ENCODE data around the gene FOXN4.

FOXN4 gene

GRCh38 chr12:109250523-109250922 lies 58.6 kb downstream of the FOXN4 start:
- Histone ChIP-seq H2BK12ac (ENCODE audit: low read length) (no peak overlapping the region), H3K27me3 (ENCODE audit: insufficient read depth, low read length) (no peaks in the 10 kb centered on the region), H3K79me2 (ENCODE audit: control insufficient read depth, insufficient read depth, low read length, poor library complexity) (no peaks in the 10 kb centered on the region), H2BK5ac (ENCODE audit: low read depth, low read length, poor library complexity) (no peak overlapping the region), H2AK5ac (ENCODE audit: low read length) (no peak overlapping the region), H4K8ac (ENCODE audit: low read depth, low read length) (no peak overlapping the region), H4K91ac (ENCODE audit: low read depth, low read length) (no peak overlapping the region), H3K27ac (ENCODE audit: low read depth, low read length) (no peak overlapping the region), H2BK120ac (ENCODE audit: insufficient read depth, low read length, poor library complexity) (no peak overlapping the region), H3K4me2 (ENCODE audit: low read length) (no peak overlapping the region), H3K4ac (ENCODE audit: low read depth, low read length) (no peak overlapping the region), H2AFZ (ENCODE audit: insufficient read depth, low read length, poor library complexity) (no peak overlapping the region), H3K9ac (ENCODE audit: low read length) (no peak overlapping the region), H3K14ac (ENCODE audit: low read length) (no peak overlapping the region), H3K79me1 (ENCODE audit: low read length) (no peaks in the 10 kb centered on the region), H3K36me3 (ENCODE audit: control insufficient read depth in 1 of 2, insufficient read depth in 2 of 2, low read length in 2 of 2) (no peaks in the 10 kb centered on the region), H3K4me1 (ENCODE audit: control insufficient read depth in 1 of 2, insufficient read depth in 2 of 2, low read length in 2 of 2) (no peaks in the 10 kb centered on the region), H3K9me3 (ENCODE audit: insufficient read depth, low read depth, low read length) (peaks cover 8% of the 10 kb centered on the region), H4K12ac (ENCODE audit: low read depth, low read length) (no peak overlapping the region), H3K23ac (ENCODE audit: low read length) (no peak overlapping the region), H3K4me3 (ENCODE audit: low read depth, low read length) (no peak overlapping the region), H3K18ac (ENCODE audit: low read length) (no peak overlapping the region)
- DNase-seq: no peak
- no CpG with 5 or more reads among the region's 1 CpG for WGBS (ENCODE audit: extremely low coverage, insufficient coverage, insufficient read length)

- no peak overlapping the region for H2BK120ac ChIP-seq (ENCODE audit: insufficient read depth, low read length, poor library complexity)
- H3K4me2 ChIP-seq (ENCODE audit: low read length): no peak overlapping the region
- H3K4me1 ChIP-seq (ENCODE audit: control insufficient read depth in 1 of 2, insufficient read depth in 2 of 2, low read length in 2 of 2): no peaks in the 10 kb centered on the region
- no peak for DNase-seq
- H3K9me3 ChIP-seq (ENCODE audit: insufficient read depth, low read depth, low read length): peaks cover 3% of the 10 kb centered on the region
- H4K91ac ChIP-seq (ENCODE audit: low read depth, low read length): no peak overlapping the region
- no peak overlapping the region for H2BK12ac ChIP-seq (ENCODE audit: low read length)
- H3K79me1 ChIP-seq (ENCODE audit: low read length): no peaks in the 10 kb centered on the region
- no peak overlapping the region for H2AFZ ChIP-seq (ENCODE audit: insufficient read depth, low read length, poor library complexity)
- H3K79me2 ChIP-seq (ENCODE audit: control insufficient read depth, insufficient read depth, low read length, poor library complexity): no peaks in the 10 kb centered on the region
- no peak overlapping the region for H2BK5ac ChIP-seq (ENCODE audit: low read depth, low read length, poor library complexity)
- H3K23ac ChIP-seq (ENCODE audit: low read length): no peak overlapping the region
- H2AK5ac ChIP-seq (ENCODE audit: low read length): no peak overlapping the region
- H3K4ac ChIP-seq (ENCODE audit: low read depth, low read length): no peak overlapping the region
- no peaks in the 10 kb centered on the region for H3K36me3 ChIP-seq (ENCODE audit: control insufficient read depth in 1 of 2, insufficient read depth in 2 of 2, low read length in 2 of 2)
- no peak overlapping the region for H4K8ac ChIP-seq (ENCODE audit: low read depth, low read length)
- no peak overlapping the region for H3K4me3 ChIP-seq (ENCODE audit: low read depth, low read length)
- no peak overlapping the region for H3K9ac ChIP-seq (ENCODE audit: low read length)
- no peak overlapping the region for H4K12ac ChIP-seq (ENCODE audit: low read depth, low read length)
- no peak overlapping the region for H3K14ac ChIP-seq (ENCODE audit: low read length)
- no peak overlapping the region for H3K18ac ChIP-seq (ENCODE audit: low read length)
- H3K27me3 ChIP-seq (ENCODE audit: insufficient read depth, low read length): no peaks in the 10 kb centered on the region
- H3K27ac ChIP-seq (ENCODE audit: low read depth, low read length): no peak overlapping the region
- WGBS (ENCODE audit: extremely low coverage, insufficient coverage, insufficient read length): no CpG with 5 or more reads among the region's 9 CpGs
Observed at GRCh38 chr12:109247831-109248654, 61.0 kb downstream of the FOXN4 start.

GRCh38 chr12:109246221-109246620 lies 62.9 kb downstream of the FOXN4 start:
- no peaks in the 10 kb centered on the region for H3K4me1 ChIP-seq (ENCODE audit: control insufficient read depth in 1 of 2, insufficient read depth in 2 of 2, low read length in 2 of 2)
- no peak overlapping the region for H3K27ac ChIP-seq (ENCODE audit: low read depth, low read length)
- no peaks in the 10 kb centered on the region for H3K9me3 ChIP-seq (ENCODE audit: insufficient read depth, low read depth, low read length)
- H2AK5ac ChIP-seq (ENCODE audit: low read length): no peak overlapping the region
- no peak overlapping the region for H2BK120ac ChIP-seq (ENCODE audit: insufficient read depth, low read length, poor library complexity)
- no peak overlapping the region for H3K9ac ChIP-seq (ENCODE audit: low read length)
- H3K23ac ChIP-seq (ENCODE audit: low read length): no peak overlapping the region
- H2BK5ac ChIP-seq (ENCODE audit: low read depth, low read length, poor library complexity): no peak overlapping the region
- H3K27me3 ChIP-seq (ENCODE audit: insufficient read depth, low read length): no peaks in the 10 kb centered on the region
- H4K91ac ChIP-seq (ENCODE audit: low read depth, low read length): no peak overlapping the region
- H3K4me3 ChIP-seq (ENCODE audit: low read depth, low read length): no peak overlapping the region
- H3K14ac ChIP-seq (ENCODE audit: low read length): no peak overlapping the region
- no peaks in the 10 kb centered on the region for H3K36me3 ChIP-seq (ENCODE audit: control insufficient read depth in 1 of 2, insufficient read depth in 2 of 2, low read length in 2 of 2)
- no peak for DNase-seq
- H4K8ac ChIP-seq (ENCODE audit: low read depth, low read length): no peak overlapping the region
- no peak overlapping the region for H3K18ac ChIP-seq (ENCODE audit: low read length)
- H3K4me2 ChIP-seq (ENCODE audit: low read length): no peak overlapping the region
- H4K12ac ChIP-seq (ENCODE audit: low read depth, low read length): no peak overlapping the region
- H3K4ac ChIP-seq (ENCODE audit: low read depth, low read length): no peak overlapping the region
- H2AFZ ChIP-seq (ENCODE audit: insufficient read depth, low read length, poor library complexity): no peak overlapping the region
- no peaks in the 10 kb centered on the region for H3K79me2 ChIP-seq (ENCODE audit: control insufficient read depth, insufficient read depth, low read length, poor library complexity)
- no peak overlapping the region for H2BK12ac ChIP-seq (ENCODE audit: low read length)
- no peaks in the 10 kb centered on the region for H3K79me1 ChIP-seq (ENCODE audit: low read length)
- WGBS (ENCODE audit: extremely low coverage, insufficient coverage, insufficient read length): no CpG with 5 or more reads among the region's 15 CpGs

- H3K79me2 ChIP-seq (ENCODE audit: control insufficient read depth, insufficient read depth, low read length, poor library complexity): no peaks in the 10 kb centered on the region
- no peak overlapping the region for H4K12ac ChIP-seq (ENCODE audit: low read depth, low read length)
- no peak overlapping the region for H3K14ac ChIP-seq (ENCODE audit: low read length)
- no peak overlapping the region for H2BK5ac ChIP-seq (ENCODE audit: low read depth, low read length, poor library complexity)
- no peak overlapping the region for H4K91ac ChIP-seq (ENCODE audit: low read depth, low read length)
- H3K18ac ChIP-seq (ENCODE audit: low read length): no peak overlapping the region
- no peak for DNase-seq
- WGBS (ENCODE audit: extremely low coverage, insufficient coverage, insufficient read length): no CpG with 5 or more reads among the region's 5 CpGs
- H4K8ac ChIP-seq (ENCODE audit: low read depth, low read length): no peak overlapping the region
- H2BK12ac ChIP-seq (ENCODE audit: low read length): no peak overlapping the region
- no peak overlapping the region for H3K27ac ChIP-seq (ENCODE audit: low read depth, low read length)
- H3K4ac ChIP-seq (ENCODE audit: low read depth, low read length): no peak overlapping the region
- H3K4me1 ChIP-seq (ENCODE audit: control insufficient read depth in 1 of 2, insufficient read depth in 2 of 2, low read length in 2 of 2): no peaks in the 10 kb centered on the region
- H3K79me1 ChIP-seq (ENCODE audit: low read length): no peaks in the 10 kb centered on the region
- no peak overlapping the region for H2AFZ ChIP-seq (ENCODE audit: insufficient read depth, low read length, poor library complexity)
- H3K9ac ChIP-seq (ENCODE audit: low read length): no peak overlapping the region
- no peak overlapping the region for H3K4me2 ChIP-seq (ENCODE audit: low read length)
- H2AK5ac ChIP-seq (ENCODE audit: low read length): no peak overlapping the region
- H3K23ac ChIP-seq (ENCODE audit: low read length): no peak overlapping the region
- no peaks in the 10 kb centered on the region for H3K27me3 ChIP-seq (ENCODE audit: insufficient read depth, low read length)
- H3K4me3 ChIP-seq (ENCODE audit: low read depth, low read length): no peak overlapping the region
- no peaks in the 10 kb centered on the region for H3K36me3 ChIP-seq (ENCODE audit: control insufficient read depth in 1 of 2, insufficient read depth in 2 of 2, low read length in 2 of 2)
- H2BK120ac ChIP-seq (ENCODE audit: insufficient read depth, low read length, poor library complexity): no peak overlapping the region
- H3K9me3 ChIP-seq (ENCODE audit: insufficient read depth, low read depth, low read length): no peaks in the 10 kb centered on the region
Observed at GRCh38 chr12:109244073-109244472, 65.0 kb downstream of the FOXN4 start.
